K562 (cell line): ENCODE measurements around the gene SRRM4. TPM values are rescaled to one million over a fixed set of nuclear protein-coding genes. Genes with fewer than 3 reads are reported as not detected.

Experiments
- polyA plus RNA-seq, 8 experiments: library from polyadenylated mRNA; depleted of rRNA in 4 of 8; stranded (reverse) in 5 of 8; unstranded in 3 of 8; fragments of >200 nt; fragmentation: Nextera tagmentation in 2 of 8; fragmentation: Illumina TruSeq in 1 of 8; extraction: Ambion mirVana in 2 of 8; extraction: Trizol in 1 of 8; gene quantifications; 2 replicates each; pipeline versions ENCODE4 v1.2.1 to v1.2.3, GENCODE V29; 2011 to 2014; ENCODE audit warnings: inconsistent platforms in 1 of 8, missing spikeins in 1 of 8
- total RNA-seq, 7 experiments: library from RNA; depleted of rRNA in 6 of 7; stranded (reverse); fragments of >200 nt in 6 of 7; fragmentation: Illumina TruSeq in 2 of 7; extraction: Trizol in 2 of 7; gene quantifications; 2 replicates each; pipeline versions ENCODE4 v1.2.1 to v1.2.3, GENCODE V29; 2011 to 2021; ENCODE audit warnings: low replicate concordance in 1 of 7

SRRM4 gene
- total and polyA plus RNA-seq, 9 of the 15 experiments (the other 6 are each of a cell fraction or from before 2014, with no cell fraction given) = not detected

Other genes starting within 250 kb of the SRRM4 start
- gene HSPB8, start 197.4 kb downstream of the SRRM4 start, total RNA-seq (2014; rRNA removed) = 0.04 TPM in 1 of 2 replicates, not detected in the other
- gene HSPB8, start 197.4 kb downstream of the SRRM4 start, total RNA-seq (2014; rRNA removed; fragmentation: Illumina TruSeq; extraction: Trizol) = not detected in 2 replicates
- 0.15 TPM in 1 of 2 replicates, not detected in the other for gene HSPB8, start 197.4 kb downstream of the SRRM4 start, total RNA-seq (2015; rRNA removed; fragmentation: Illumina TruSeq; extraction: Trizol)
- 0.13 TPM in 1 of 2 replicates, not detected in the other for gene HSPB8, start 197.4 kb downstream of the SRRM4 start, total RNA-seq (2021)
- gene HSPB8, start 197.4 kb downstream of the SRRM4 start, polyA plus RNA-seq (2011; rRNA removed) = not detected in 2 replicates
- gene HSPB8, start 197.4 kb downstream of the SRRM4 start, polyA plus RNA-seq (2014; fragmentation: Illumina TruSeq; extraction: Trizol) = 0.07 TPM in 1 of 2 replicates, not detected in the other
- not detected for gene HSPB8, start 197.4 kb downstream of the SRRM4 start, polyA plus RNA-seq (2014; fragmentation: Nextera tagmentation; extraction: Ambion mirVana)
- gene HSPB8, start 197.4 kb downstream of the SRRM4 start, polyA plus RNA-seq (2014; rRNA removed) = not detected in 2 replicates